Fibroblast of lung (primary cell): ENCODE results near the gene PRRC1. TPM values are rescaled to one million over a fixed set of nuclear protein-coding genes. Genes with fewer than 3 reads are reported as not detected.
A peak's percentile ranks its signal among the peaks of the same experiment; 100 is the strongest.

Source experiments
- DNase-seq, 2 donors: peaks; one replicate each; pipeline versions ENCODE4 v3.0.0 to v3.0.0-alpha.2; 2010; ENCODE audit warnings: low read depth in 2 of 2
- H2AFZ ChIP-seq: 2 replicates; pipeline ENCODE4 v1.5.1; 2012; ENCODE audit warnings: low read length, control low read depth, inconsistent platforms
- H3K27ac ChIP-seq: 2 replicates; pipeline ENCODE4 v1.5.1; 2011; ENCODE audit warnings: low read length, control low read depth; ENCODE audit not compliant: insufficient read depth
- H3K27me3 ChIP-seq: 2 replicates; pipeline ENCODE4 v1.5.1; 2011; ENCODE audit warnings: mild to moderate bottlenecking, low read length; ENCODE audit not compliant: control insufficient read depth, insufficient read depth
- H3K36me3 ChIP-seq: 2 replicates; pipeline ENCODE4 v1.5.1; 2011; ENCODE audit warnings: low read length; ENCODE audit not compliant: control insufficient read depth, insufficient read depth
- H3K4me1 ChIP-seq: 2 replicates; pipeline ENCODE4 v1.5.1; 2011; ENCODE audit warnings: low read length; ENCODE audit not compliant: control insufficient read depth, insufficient read depth; ENCODE audit errors: extremely low read depth
- H3K4me2 ChIP-seq: 2 replicates; pipeline ENCODE4 v1.5.1; 2011; ENCODE audit warnings: low read length, control low read depth; ENCODE audit not compliant: insufficient read depth; ENCODE audit errors: extremely low read depth
- H3K4me3 ChIP-seq, 4 experiments: fragments of 200-600 bp in 1 of 4; sonication (generic) in 1 of 4; replicated peaks in 1 of 4; 2 replicates each; pipeline ENCODE4 v1.5.1; 2011 to 2016; ENCODE audit warnings: low read length in 4 of 4, low read depth in 3 of 4, mild to moderate bottlenecking in 3 of 4, control low read depth in 2 of 4, inconsistent platforms in 1 of 4, mixed read lengths in 1 of 4; ENCODE audit not compliant: insufficient read depth in 1 of 4; ENCODE audit errors: control extremely low read depth in 1 of 4
- H3K79me2 ChIP-seq: 2 replicates; pipeline ENCODE4 v1.5.1; 2012; ENCODE audit warnings: mild to moderate bottlenecking, low read length, inconsistent platforms; ENCODE audit not compliant: control insufficient read depth, insufficient read depth
- H3K9ac ChIP-seq: 2 replicates; pipeline ENCODE4 v1.5.1; 2011; ENCODE audit warnings: mild to moderate bottlenecking, low read length, control low read depth; ENCODE audit not compliant: insufficient read depth
- H3K9me3 ChIP-seq: 2 replicates; pipeline ENCODE4 v1.5.1; 2012; ENCODE audit warnings: low read depth, low read length; ENCODE audit not compliant: control insufficient read depth, insufficient read depth
- H4K20me1 ChIP-seq: 2 replicates; pipeline ENCODE4 v1.5.1; 2011; ENCODE audit warnings: low read length; ENCODE audit not compliant: control insufficient read depth, insufficient read depth; ENCODE audit errors: extremely low read depth
- EZH2 ChIP-seq: IDR thresholded peaks from 2 replicates; pipeline ENCODE4 v1.5.1; 2012; ENCODE audit warnings: low read length, control low read depth, mild to moderate bottlenecking; ENCODE audit errors: missing control alignments
- polyA plus RNA-seq, 2 donors: library from polyadenylated mRNA; depleted of rRNA in 1 of 2; stranded (reverse) in 1 of 2; unstranded in 1 of 2; fragments of >200 nt; gene quantifications; 2 replicates each; pipeline ENCODE4 v1.2.1, GENCODE V29; 2011 to 2012; ENCODE audit warnings: missing spikeins in 1 of 2
- total RNA-seq: library from RNA; depleted of rRNA; stranded (reverse); fragments of >200 nt; gene quantifications from 2 replicates; pipeline ENCODE4 v1.2.1, GENCODE V29; 2014
- TF ChIP-seq, protein P1 (sequence below), 2 donors: IDR thresholded peaks in 1 of 2; conservative IDR thresholded peaks in 1 of 2; 1 replicate in 1 of 2; 2 replicates in 1 of 2; pipeline ENCODE4 v1.5.1; 2011 to 2012; ENCODE audit warnings: low read length in 2 of 2, control low read depth in 1 of 2, inconsistent platforms in 1 of 2, low read depth in 1 of 2, mild to moderate bottlenecking in 1 of 2

Gene PRRC1
- total and polyA plus RNA-seq, 2 donors (not counting 1 experiment from before 2014, with no cell fraction given): 44.3 to 125 TPM

DNA sequence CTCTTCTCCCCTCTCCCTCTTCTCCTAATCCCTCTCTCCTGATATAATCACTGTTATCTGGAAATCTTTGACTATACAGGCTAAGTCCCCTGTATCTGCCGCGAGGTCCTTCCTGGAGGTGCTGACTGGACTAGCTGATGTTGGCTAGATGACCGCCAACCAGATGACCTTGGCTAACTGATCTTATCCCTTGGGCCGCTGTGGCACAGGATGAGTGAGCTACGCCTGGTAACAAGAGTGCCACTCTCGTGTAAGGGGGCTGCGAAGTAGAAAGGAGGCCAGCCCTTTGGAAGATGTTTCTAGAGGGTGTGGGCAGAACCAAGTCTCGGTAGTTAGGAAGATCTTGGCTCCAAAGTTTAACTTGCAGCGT, 345 bp upstream of the PRRC1 start:
- Histone ChIP-seq H3K4me2 (peak overlapping the region; percentile 76), H3K9me3 (no peaks in the 10 kb centered on the region), H3K9ac (no peak overlapping the region), H3K36me3 (no peaks in the 10 kb centered on the region), H3K27me3 (peaks cover 10% of the 10 kb centered on the region), H2AFZ (peak overlapping the region; percentile 99), H3K79me2 (peaks cover 46% of the 10 kb centered on the region), H3K4me3 (peak overlapping the region; percentile 43 to 62 (median 56)), H3K27ac (no peak overlapping the region), H3K4me1 (no peaks in the 10 kb centered on the region), H4K20me1 (peaks cover 3% of the 10 kb centered on the region)
- TF ChIP-seq, protein P1, sequence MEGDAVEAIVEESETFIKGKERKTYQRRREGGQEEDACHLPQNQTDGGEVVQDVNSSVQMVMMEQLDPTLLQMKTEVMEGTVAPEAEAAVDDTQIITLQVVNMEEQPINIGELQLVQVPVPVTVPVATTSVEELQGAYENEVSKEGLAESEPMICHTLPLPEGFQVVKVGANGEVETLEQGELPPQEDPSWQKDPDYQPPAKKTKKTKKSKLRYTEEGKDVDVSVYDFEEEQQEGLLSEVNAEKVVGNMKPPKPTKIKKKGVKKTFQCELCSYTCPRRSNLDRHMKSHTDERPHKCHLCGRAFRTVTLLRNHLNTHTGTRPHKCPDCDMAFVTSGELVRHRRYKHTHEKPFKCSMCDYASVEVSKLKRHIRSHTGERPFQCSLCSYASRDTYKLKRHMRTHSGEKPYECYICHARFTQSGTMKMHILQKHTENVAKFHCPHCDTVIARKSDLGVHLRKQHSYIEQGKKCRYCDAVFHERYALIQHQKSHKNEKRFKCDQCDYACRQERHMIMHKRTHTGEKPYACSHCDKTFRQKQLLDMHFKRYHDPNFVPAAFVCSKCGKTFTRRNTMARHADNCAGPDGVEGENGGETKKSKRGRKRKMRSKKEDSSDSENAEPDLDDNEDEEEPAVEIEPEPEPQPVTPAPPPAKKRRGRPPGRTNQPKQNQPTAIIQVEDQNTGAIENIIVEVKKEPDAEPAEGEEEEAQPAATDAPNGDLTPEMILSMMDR (conservative IDR thresholded peaks at IDR 0.05 in 1 of 2, IDR thresholded peaks at IDR 0.05 in 1 of 2; ENCODE audit: low read depth in 1 of 2, low read length in 2 of 2): no peak
- peak in 1 of 2 donors; percentile 52 for DNase-seq

DNA sequence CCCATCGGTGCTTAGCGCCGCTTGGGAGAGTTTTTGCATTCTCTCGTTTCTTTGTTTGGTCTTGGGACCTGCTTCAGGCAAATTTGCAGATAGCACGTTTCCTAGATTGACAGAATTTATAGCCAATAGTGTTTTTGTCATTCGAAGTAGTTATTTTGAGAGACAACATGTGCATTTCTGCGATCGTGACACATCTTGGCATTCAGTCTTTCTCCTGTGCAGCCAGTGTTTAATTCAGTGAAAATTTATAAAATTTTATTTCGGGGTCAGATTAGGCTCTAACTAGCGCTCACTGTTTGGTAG, 830 bp downstream of the PRRC1 start:
- H3K9me3 ChIP-seq: no peaks in the 10 kb centered on the region
- no peaks in the 10 kb centered on the region for H3K36me3 ChIP-seq
- peaks cover 53% of the 10 kb centered on the region for H3K79me2 ChIP-seq
- peak overlapping the region; percentile 98 for H3K9ac ChIP-seq
- H4K20me1 ChIP-seq: peaks cover 3% of the 10 kb centered on the region
- H3K4me1 ChIP-seq: no peaks in the 10 kb centered on the region
- TF ChIP-seq, protein P1 (conservative IDR thresholded peaks at IDR 0.05 in 1 of 2, IDR thresholded peaks at IDR 0.05 in 1 of 2; ENCODE audit: low read depth in 1 of 2, low read length in 2 of 2): no peak
- no peak for TF ChIP-seq EZH2
- peak overlapping the region; percentile 85 for H3K4me2 ChIP-seq
- H3K27ac ChIP-seq: peak overlapping the region; percentile 96
- peak; percentile 74 to 75 for DNase-seq
- H3K4me3 ChIP-seq: peak overlapping the region; percentile 94 to 99 (median 97)
- peak overlapping the region; percentile 88 for H2AFZ ChIP-seq
- H3K27me3 ChIP-seq: peaks cover 10% of the 10 kb centered on the region

DNA sequence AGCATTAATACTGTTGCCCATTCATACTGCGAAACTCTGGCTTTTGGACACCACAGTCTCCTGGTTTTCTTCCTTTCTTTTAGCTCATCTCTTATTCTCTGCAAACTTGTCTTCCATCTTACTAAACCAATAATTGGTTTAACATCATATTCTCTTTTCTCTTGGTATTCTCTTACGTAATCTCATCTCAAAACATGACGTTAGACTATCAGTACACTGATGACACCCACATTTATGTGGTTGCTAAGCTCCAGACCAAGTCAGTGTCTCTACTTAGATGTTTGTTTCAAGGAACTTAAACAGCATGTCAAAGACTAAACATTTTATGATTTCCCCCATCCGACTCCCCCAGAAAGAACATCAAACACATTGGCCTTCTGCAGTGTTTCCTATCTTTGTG, 2.1 kb downstream of the PRRC1 start:
- Histone ChIP-seq H3K36me3 (peaks cover 2% of the 10 kb centered on the region), H3K79me2 (peaks cover 56% of the 10 kb centered on the region), H3K4me2 (no peak overlapping the region), H4K20me1 (peaks cover 3% of the 10 kb centered on the region), H3K27me3 (peaks cover 9% of the 10 kb centered on the region), H3K27ac (no peak overlapping the region), H2AFZ (no peak overlapping the region), H3K4me3 (peak overlapping the region in 2 of 4 experiments; percentile 97), H3K9me3 (no peaks in the 10 kb centered on the region), H3K9ac (no peak overlapping the region), H3K4me1 (no peaks in the 10 kb centered on the region)
- TF ChIP-seq EZH2: no peak
- TF ChIP-seq, protein P1 (conservative IDR thresholded peaks at IDR 0.05 in 1 of 2, IDR thresholded peaks at IDR 0.05 in 1 of 2; ENCODE audit: low read depth in 1 of 2, low read length in 2 of 2): no peak
- peak in 1 of 2 donors; percentile 11 for DNase-seq
